SK-N-SH treated with all-trans-retinoic acid at 6 μM for 48 hours (cell line): Measurements from ENCODE around the gene AFAP1.

Experiments
- ATAC-seq: fragments of 200-7000 bp; cut with Tn5 transposase; 3 replicates; pipeline ENCODE4 v1.9.1; 2020; ENCODE audit warnings: mild to moderate bottlenecking, moderate library complexity
- ARNTL ChIP-seq: fragments of 450-650 bp; formaldehyde crosslinking; IDR thresholded peaks from 2 replicates; pipeline ENCODE4 v1.5.0; 2020; ENCODE audit warnings: low read depth, mild to moderate bottlenecking, moderate library complexity, borderline replicate concordance
- BACH2 ChIP-seq: fragments of 250-450 bp; sonication (Bioruptor Pico); IDR thresholded peaks from 2 replicates; pipeline ENCODE4 v1.9.0; 2021; ENCODE audit warnings: mild to moderate bottlenecking, borderline replicate concordance
- CREB5 ChIP-seq: fragments of 250-450 bp; sonication (Bioruptor Pico); IDR thresholded peaks from 2 replicates; pipeline ENCODE4 v1.5.1; 2020; ENCODE audit warnings: low read depth, mild to moderate bottlenecking, moderate library complexity
- CSDC2 ChIP-seq: fragments of 250-450 bp; sonication (Bioruptor Pico); IDR thresholded peaks from 2 replicates; pipeline ENCODE4 v1.5.0; 2020; ENCODE audit warnings: mild to moderate bottlenecking, moderate library complexity
- CSRNP3 ChIP-seq: fragments of 250-450 bp; sonication (Bioruptor Pico); IDR thresholded peaks from 2 replicates; pipeline ENCODE4 v1.5.1; 2021; ENCODE audit warnings: mild to moderate bottlenecking, moderate library complexity
- GLIS3 ChIP-seq: fragments of 250-450 bp; sonication (Bioruptor Pico); IDR thresholded peaks from 2 replicates; pipeline ENCODE4 v1.5.0; 2020; ENCODE audit warnings: mild to moderate bottlenecking, moderate library complexity
- ISL1 ChIP-seq: fragments of 250-450 bp; sonication (Bioruptor Pico); IDR thresholded peaks from 2 replicates; pipeline ENCODE4 v2.1.2; 2022; ENCODE audit warnings: mild to moderate bottlenecking, moderate library complexity
- OSR1 ChIP-seq: fragments of 250-450 bp; sonication (Bioruptor Pico); IDR thresholded peaks from 2 replicates; pipeline ENCODE4 v1.8.0; 2022; ENCODE audit warnings: moderate library complexity, mild to moderate bottlenecking, inconsistent platforms
- PATZ1 ChIP-seq: fragments of 250-450 bp; sonication (Bioruptor Pico); IDR thresholded peaks from 2 replicates; pipeline ENCODE4 v1.8.0; 2020; ENCODE audit warnings: mild to moderate bottlenecking, moderate library complexity, borderline replicate concordance
- POU6F1 ChIP-seq: fragments of 250-450 bp; sonication (Bioruptor Pico); IDR thresholded peaks from 2 replicates; pipeline ENCODE4 v1.8.0; 2021; ENCODE audit warnings: low read depth, mild to moderate bottlenecking, moderate library complexity, borderline replicate concordance
- PPARA ChIP-seq: fragments of 250-450 bp; sonication (Bioruptor Pico); IDR thresholded peaks from 2 replicates; pipeline ENCODE4 v1.5.0; 2020; ENCODE audit warnings: mild to moderate bottlenecking, borderline replicate concordance
- RARB ChIP-seq: fragments of 250-450 bp; sonication (Bioruptor Pico); IDR thresholded peaks from 2 replicates; pipeline ENCODE4 v1.8.0; 2021; ENCODE audit warnings: mild to moderate bottlenecking, moderate library complexity
- SNAI2 ChIP-seq: fragments of 250-450 bp; sonication (Bioruptor Pico); IDR thresholded peaks from 2 replicates; pipeline ENCODE4 v1.5.0; 2020; ENCODE audit warnings: mild to moderate bottlenecking, moderate library complexity
- TCF4 ChIP-seq: fragments of 250-450 bp; sonication (Bioruptor Pico); IDR thresholded peaks from 2 replicates; pipeline ENCODE4 v1.8.0; 2021; ENCODE audit warnings: mild to moderate bottlenecking, moderate library complexity, borderline replicate concordance
- TOX ChIP-seq: fragments of 250-450 bp; sonication (Bioruptor Pico); IDR thresholded peaks from 2 replicates; pipeline ENCODE4 v1.8.0; 2021; ENCODE audit warnings: mild to moderate bottlenecking, moderate library complexity, borderline replicate concordance
- TSHZ2 ChIP-seq: fragments of 250-450 bp; sonication (Bioruptor Pico); IDR thresholded peaks from 2 replicates; pipeline ENCODE4 v1.5.0; 2020; ENCODE audit warnings: mild to moderate bottlenecking, moderate library complexity
- ZC3H10 ChIP-seq: fragments of 250-450 bp; sonication (Bioruptor Pico); IDR thresholded peaks from 2 replicates; pipeline ENCODE4 v1.5.1; 2021; ENCODE audit warnings: mild to moderate bottlenecking, moderate library complexity
- ZFP3 ChIP-seq: fragments of 250-450 bp; sonication (Bioruptor Pico); IDR thresholded peaks from 2 replicates; pipeline ENCODE4 v1.5.0; 2020; ENCODE audit warnings: mild to moderate bottlenecking, moderate library complexity
- ZFP30 ChIP-seq: fragments of 450-650 bp; formaldehyde crosslinking; IDR thresholded peaks from 2 replicates; pipeline ENCODE4 v1.5.0; 2022; ENCODE audit warnings: mild to moderate bottlenecking, moderate library complexity
- ZNF565 ChIP-seq: fragments of 450-650 bp; formaldehyde crosslinking; conservative IDR thresholded peaks from 2 replicates; pipeline ENCODE4 v1.5.0; 2020; ENCODE audit warnings: low read depth, mild to moderate bottlenecking, moderate library complexity
- ZNF70 ChIP-seq: fragments of 450-650 bp; formaldehyde crosslinking; IDR thresholded peaks from 2 replicates; pipeline ENCODE4 v1.5.0; 2020; ENCODE audit warnings: mild to moderate bottlenecking, moderate library complexity
- ZNF8 ChIP-seq: fragments of 450-650 bp; formaldehyde crosslinking; IDR thresholded peaks from 2 replicates; pipeline ENCODE4 v1.5.0; 2020; ENCODE audit warnings: mild to moderate bottlenecking, moderate library complexity

Gene AFAP1

GRCh38 chr4:7815981-7816380 is 123.7 kb downstream of the AFAP1 start:
- no peak for TF ChIP-seq ARNTL
- no peak for TF ChIP-seq PATZ1 (CRISPR knock-in tag)
- TF ChIP-seq BACH2 (CRISPR knock-in tag): no peak
- TF ChIP-seq ISL1: no peak
- no peak for TF ChIP-seq ZC3H10
- TF ChIP-seq TCF4 (CRISPR knock-in tag): no peak
- TF ChIP-seq GLIS3 (CRISPR knock-in tag): no peak
- TF ChIP-seq CSRNP3 (CRISPR knock-in tag): no peak
- no peak for TF ChIP-seq ZFP30 (CRISPR knock-in tag)
- no peak for TF ChIP-seq RARB
- TF ChIP-seq ZNF70 (CRISPR knock-in tag): no peak
- TF ChIP-seq TOX (CRISPR knock-in tag): no peak
- TF ChIP-seq SNAI2 (CRISPR knock-in tag): no peak
- no peak for TF ChIP-seq PPARA (CRISPR knock-in tag)
- no peak for TF ChIP-seq ZNF8
- TF ChIP-seq CSDC2: no peak
- no peak for TF ChIP-seq TSHZ2 (CRISPR knock-in tag)
- TF ChIP-seq, all 23 proteins: peak for 0
- no peak for ATAC-seq

GRCh38 chr4:7815562-7815961 is 124.1 kb downstream of the AFAP1 start:
- no peak for ATAC-seq
- TF ChIP-seq ARNTL (no peak), ZFP3 (CRISPR knock-in tag) (no peak), PPARA (CRISPR knock-in tag) (no peak), RARB (no peak), POU6F1 (CRISPR knock-in tag) (no peak), CREB5 (CRISPR knock-in tag) (no peak), GLIS3 (CRISPR knock-in tag) (no peak)

GRCh38 chr4:7814451-7814850 is 125.2 kb downstream of the AFAP1 start:
- ATAC-seq: no peak
- TF ChIP-seq SNAI2 (CRISPR knock-in tag) (no peak), ZNF565 (CRISPR knock-in tag) (no peak), ARNTL (no peak), PATZ1 (CRISPR knock-in tag) (no peak), ZFP30 (CRISPR knock-in tag) (no peak), OSR1 (CRISPR knock-in tag) (no peak), GLIS3 (CRISPR knock-in tag) (no peak), ISL1 (no peak), TOX (CRISPR knock-in tag) (no peak), TSHZ2 (CRISPR knock-in tag) (no peak), ZFP3 (CRISPR knock-in tag) (no peak), POU6F1 (CRISPR knock-in tag) (no peak), TCF4 (CRISPR knock-in tag) (no peak)
